Measurements from ENCODE around the gene BSCL2. TPM values are rescaled to one million over a fixed set of nuclear protein-coding genes. Genes with fewer than 3 reads are reported as not detected.
A peak's percentile ranks its signal among the peaks of the same experiment; 100 is the strongest.

BSCL2 gene
- total RNA-seq, 1 donor from 2014 or later = 96.6 TPM

- DNase-seq (ENCODE audit: low read depth) = no peak
- TF ChIP-seq, protein P1, sequence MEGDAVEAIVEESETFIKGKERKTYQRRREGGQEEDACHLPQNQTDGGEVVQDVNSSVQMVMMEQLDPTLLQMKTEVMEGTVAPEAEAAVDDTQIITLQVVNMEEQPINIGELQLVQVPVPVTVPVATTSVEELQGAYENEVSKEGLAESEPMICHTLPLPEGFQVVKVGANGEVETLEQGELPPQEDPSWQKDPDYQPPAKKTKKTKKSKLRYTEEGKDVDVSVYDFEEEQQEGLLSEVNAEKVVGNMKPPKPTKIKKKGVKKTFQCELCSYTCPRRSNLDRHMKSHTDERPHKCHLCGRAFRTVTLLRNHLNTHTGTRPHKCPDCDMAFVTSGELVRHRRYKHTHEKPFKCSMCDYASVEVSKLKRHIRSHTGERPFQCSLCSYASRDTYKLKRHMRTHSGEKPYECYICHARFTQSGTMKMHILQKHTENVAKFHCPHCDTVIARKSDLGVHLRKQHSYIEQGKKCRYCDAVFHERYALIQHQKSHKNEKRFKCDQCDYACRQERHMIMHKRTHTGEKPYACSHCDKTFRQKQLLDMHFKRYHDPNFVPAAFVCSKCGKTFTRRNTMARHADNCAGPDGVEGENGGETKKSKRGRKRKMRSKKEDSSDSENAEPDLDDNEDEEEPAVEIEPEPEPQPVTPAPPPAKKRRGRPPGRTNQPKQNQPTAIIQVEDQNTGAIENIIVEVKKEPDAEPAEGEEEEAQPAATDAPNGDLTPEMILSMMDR (conservative IDR thresholded peaks at IDR 0.05; ENCODE audit: low read depth, low read length) = no peak
- H3K4me3 ChIP-seq (ENCODE audit: low read depth, low read length) = no peak overlapping the region
Observed at GRCh38 chr11:62716206-62716605, 9.0 kb upstream of the BSCL2 start.

DNA sequence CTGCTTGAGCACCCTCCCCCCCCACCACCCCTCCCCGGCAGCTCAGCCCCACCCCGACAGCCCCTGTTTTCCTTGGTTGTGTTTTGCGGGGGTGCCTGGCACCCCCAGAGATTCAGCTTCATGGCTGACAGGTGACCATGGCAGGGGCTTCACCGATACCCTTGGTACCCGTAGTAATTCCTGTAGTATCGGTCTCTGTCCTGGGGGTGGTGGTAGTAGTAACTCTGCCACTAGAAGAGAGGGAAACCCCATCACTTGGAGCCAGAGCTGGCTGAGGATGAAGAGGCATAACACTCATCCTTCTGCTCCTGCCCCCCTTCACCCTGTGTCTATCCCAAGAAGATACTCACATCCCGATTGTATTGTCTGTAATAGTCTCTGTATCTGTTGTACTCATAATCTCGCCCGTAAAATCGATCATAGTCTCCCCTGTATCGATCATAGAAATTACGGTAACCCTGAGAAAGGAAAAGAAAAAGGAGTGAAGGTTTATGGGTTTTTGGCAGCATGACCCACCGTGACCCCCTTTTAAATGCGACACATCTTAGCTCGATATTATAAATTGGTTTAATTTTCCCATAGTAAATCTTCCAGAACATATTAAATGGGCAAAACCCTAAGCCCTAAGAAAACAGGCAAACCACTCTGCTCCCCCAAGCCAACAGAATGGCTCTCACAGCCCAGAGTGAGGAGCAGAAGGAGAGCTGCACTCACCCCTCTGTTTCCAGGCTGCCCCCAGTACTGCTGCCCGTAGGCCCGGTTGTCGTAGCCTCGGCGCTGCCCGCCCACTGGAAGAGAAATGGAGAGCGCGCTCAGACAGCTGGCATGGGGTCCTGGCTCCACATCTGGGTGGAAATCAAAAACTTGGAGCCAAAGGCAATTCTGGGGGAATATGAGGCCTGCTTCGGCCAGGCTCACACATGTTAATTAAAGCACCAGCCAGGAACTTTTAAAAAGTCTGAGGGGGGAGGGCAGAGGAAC lies 8.2 kb upstream of the BSCL2 start:
- no peak for DNase-seq (ENCODE audit: low read depth)
- TF ChIP-seq, protein P1 (conservative IDR thresholded peaks at IDR 0.05; ENCODE audit: low read depth, low read length) = no peak
- no peak overlapping the region for H3K4me3 ChIP-seq (ENCODE audit: low read depth, low read length)

- no peak for DNase-seq (ENCODE audit: low read depth)
- no peak overlapping the region for H3K4me3 ChIP-seq (ENCODE audit: low read depth, low read length)
- TF ChIP-seq, protein P1 (conservative IDR thresholded peaks at IDR 0.05; ENCODE audit: low read depth, low read length) = no peak
Observed at GRCh38 chr11:62713343-62713742, 6.1 kb upstream of the BSCL2 start.

DNA sequence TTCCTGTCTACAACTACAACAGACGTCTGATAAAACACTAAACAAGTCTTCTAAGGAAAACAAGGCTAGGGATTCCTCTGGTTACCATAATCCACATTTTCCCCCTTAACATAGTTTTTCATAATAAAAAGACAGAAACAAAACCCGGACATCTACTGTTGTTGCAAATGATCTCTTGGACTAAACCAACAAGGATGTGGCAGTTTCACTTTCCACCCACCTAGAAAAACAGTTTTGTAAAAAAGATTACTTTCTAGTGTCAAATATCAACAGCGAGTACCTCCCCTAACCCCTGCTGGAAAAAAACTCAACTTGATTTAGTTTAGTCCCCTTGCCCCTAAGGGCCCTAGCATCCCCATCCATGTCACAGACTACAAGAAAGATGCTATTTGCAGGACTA lies 5.6 kb upstream of the BSCL2 start:
- H3K4me3 ChIP-seq (ENCODE audit: low read depth, low read length) = no peak overlapping the region
- TF ChIP-seq, protein P1 (conservative IDR thresholded peaks at IDR 0.05; ENCODE audit: low read depth, low read length) = no peak
- no peak for DNase-seq (ENCODE audit: low read depth)

DNA sequence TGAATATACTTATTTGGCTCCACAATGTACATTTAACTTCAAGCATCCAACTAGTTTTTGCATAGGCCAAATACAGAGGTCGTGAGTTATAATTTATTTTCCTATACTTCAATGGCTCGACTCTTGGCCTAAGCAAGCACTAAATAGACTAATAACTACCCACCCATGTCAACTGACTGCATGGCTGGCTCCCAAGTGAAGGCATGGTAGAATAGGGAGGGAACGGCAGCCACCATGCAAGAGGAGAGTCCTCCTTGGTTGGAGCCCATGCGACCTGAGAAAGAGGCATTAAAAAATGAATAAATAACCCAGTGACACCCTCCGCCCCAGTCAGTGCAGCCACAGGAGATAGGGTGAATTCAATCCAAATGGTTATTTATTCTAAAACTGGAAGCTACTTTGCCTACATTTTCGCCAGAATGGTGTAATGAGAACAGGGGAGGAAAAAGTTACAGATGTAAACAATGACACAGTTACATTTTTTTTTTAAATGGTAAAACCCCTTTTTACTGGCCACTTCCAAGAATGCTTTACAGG lies 5.1 kb upstream of the BSCL2 start:
- no peak for DNase-seq (ENCODE audit: low read depth)
- TF ChIP-seq, protein P1 (conservative IDR thresholded peaks at IDR 0.05; ENCODE audit: low read depth, low read length) = no peak
- no peak overlapping the region for H3K4me3 ChIP-seq (ENCODE audit: low read depth, low read length)

DNA sequence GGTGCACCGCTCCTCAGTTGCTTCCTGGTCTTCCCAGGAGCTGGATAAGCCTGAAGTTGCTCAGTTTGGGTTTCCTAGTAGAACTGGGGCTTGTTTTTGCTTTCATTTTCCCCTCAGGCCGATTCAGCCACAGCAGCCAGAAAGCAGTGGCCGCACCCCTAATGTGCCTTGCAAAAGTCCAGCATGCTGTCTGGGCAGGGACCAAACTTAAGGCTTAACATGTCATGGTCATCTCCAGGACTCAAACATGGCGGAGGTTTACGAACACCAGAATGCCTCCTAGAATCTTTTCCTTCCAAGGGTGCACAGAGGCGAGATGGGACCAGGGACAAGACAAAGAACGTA lies 2.7 kb upstream of the BSCL2 start:
- no peak for DNase-seq (ENCODE audit: low read depth)
- TF ChIP-seq, protein P1 (conservative IDR thresholded peaks at IDR 0.05; ENCODE audit: low read depth, low read length) = no peak
- peak overlapping the region; percentile 62 for H3K4me3 ChIP-seq (ENCODE audit: low read depth, low read length)
